Stimulated activated CD4-positive, alpha-beta T cell treated with anti-CD3 and anti-CD28 coated beads, Interleukin-1b, Interleukin-23, amount 100 ng/mL, for 24 hours (primary cell): ENCODE data around the gene GPR87.

Source experiments
- DNase-seq, 4 experiments: peaks; one replicate each; pipeline ENCODE4 v3.0.0-alpha.2; 2020; ENCODE audit warnings: low read depth in 4 of 4, low spot score in 1 of 4

GPR87 gene

DNA sequence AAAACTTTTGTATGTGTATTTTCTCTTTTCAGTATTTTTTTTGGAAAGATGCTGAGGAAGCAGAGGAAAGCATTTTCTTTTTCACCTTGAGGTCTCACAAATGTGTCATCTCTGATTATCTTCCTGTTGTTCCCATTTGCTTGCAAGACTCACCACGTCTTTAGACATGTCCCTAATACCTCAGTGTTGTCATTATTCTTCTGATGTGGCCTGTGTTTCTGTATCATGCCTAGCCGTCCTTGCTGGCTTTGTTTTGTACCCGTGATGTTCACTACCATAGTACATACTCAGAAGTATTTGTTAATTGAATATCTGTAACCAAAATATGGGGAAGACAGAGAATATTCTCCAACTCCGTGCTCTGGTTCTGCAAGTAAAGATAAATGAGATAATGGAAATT is 33.2 kb downstream of the GPR87 start:
- no peak for DNase-seq

DNA sequence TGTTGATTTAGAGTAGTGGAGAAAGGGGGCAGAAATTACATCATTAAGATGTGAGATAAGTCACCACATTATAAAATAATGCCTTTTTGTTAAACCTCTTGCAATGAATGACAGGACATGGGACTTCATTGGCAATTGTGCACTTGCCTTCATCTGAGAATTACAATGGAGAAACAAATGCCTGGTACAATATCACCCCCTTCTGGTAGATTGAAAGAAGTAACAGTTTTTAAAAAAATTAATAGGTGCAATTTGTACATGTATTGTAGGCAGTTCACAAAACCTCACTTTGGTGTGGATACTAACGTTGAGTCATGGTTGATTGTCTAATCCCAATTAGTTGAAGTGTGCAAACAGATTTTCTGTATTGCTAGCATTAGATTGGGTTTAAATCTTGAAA is 33.7 kb downstream of the GPR87 start:
- no peak for DNase-seq

DNA sequence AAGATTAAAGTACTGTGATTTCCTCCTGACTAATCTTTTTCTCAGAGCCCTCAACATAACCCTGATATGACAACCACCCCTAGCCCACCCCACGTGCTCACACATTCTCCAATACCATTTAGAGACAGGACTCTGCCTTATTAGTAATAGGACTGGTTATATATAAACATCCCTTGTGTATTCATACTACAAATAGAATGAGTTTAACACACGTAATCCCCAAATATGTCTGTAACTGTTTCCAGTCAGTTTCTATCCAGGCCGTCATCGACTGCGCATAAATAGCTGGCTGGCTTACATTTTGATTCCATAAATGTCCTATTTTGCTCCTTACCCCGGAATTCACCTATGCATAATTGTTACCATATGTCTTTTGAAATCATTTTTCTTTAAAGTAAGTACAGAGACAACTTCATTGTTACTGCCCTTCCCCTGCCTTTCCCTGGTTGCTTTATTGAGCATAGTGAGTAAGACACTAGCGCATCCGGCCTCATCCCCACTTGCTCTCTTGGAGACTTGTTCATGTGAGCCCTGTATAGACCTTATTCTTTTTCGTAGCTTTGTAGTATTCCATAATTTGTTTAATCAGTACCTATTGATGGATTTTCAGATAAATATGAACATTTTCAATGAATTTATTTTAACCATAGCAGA is 34.8 kb downstream of the GPR87 start:
- DNase-seq: no peak

DNA sequence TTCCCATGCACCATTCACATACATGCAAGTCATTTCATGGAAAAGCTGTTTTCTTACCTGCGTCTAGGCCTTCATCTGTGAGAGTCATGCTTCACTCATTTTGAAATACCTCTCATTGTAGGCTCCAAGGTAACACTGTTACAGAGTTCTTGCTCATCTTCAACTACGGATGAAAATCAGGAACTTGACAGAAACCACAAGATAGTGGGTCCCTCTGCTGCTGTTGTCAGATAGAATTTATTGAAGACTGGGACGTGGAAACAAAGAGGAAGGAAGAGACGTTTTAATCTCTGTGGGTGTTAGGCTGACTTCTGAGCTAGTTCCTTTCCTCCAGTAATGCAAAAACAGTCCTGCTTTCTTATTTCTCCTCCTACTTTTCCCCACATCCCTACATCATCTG is 38.4 kb downstream of the GPR87 start, which contains the start of gene P2RY14:
Gene P2RY14 (minus strand): TSS at position 313 of the 400 bp plus-strand sequence. CDS start 64,226 bp downstream, outside the sequence.
- DNase-seq: no peak

DNA sequence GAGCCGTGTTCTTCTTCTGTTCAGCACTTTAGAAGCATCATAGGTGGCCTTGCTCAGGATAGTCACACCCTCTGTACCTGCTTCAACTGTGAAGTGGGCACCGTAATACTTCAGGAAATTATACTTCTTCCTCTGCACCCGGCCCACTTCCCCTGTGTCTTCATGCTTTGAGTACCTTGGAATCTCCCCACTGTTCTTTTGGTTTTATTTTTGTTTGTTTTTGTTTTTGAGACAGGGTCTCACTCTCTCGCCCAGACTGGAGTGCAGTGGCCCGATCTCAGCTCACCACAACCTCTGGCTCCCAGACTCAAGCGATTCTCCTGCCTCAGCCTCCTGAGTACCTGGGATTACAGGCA is 40.0 kb downstream of the GPR87 start:
- DNase-seq: no peak

DNA sequence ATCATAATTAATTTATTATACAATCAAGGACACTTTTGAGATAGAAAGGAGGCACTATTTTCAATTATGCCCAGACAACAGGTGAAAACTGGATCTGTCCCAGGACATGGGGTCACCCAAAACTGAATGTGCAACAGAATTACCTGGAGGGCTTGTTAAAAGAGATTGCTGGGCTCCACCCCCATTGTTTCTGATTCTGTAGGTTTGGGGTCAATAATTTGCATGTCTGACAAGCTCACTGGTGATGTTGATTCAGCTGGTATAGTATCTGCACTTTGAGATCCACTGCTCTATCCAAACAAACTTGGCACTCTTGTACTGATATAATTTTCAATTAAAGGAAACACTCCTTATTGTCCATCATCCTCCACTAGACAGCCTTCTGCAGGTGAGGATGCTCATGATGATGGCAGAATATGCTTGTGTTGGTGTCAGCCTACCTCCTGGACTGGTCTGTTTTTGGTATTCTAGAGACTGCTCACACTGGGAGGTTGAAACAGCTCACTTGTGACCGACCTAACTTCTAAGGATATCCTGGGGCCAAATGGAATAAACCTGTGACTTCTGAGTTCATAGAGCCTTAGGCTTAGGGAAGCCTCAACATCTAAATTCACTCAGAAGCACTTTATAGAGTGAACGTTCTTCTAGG is 40.5 kb downstream of the GPR87 start:
- no peak for DNase-seq

DNA sequence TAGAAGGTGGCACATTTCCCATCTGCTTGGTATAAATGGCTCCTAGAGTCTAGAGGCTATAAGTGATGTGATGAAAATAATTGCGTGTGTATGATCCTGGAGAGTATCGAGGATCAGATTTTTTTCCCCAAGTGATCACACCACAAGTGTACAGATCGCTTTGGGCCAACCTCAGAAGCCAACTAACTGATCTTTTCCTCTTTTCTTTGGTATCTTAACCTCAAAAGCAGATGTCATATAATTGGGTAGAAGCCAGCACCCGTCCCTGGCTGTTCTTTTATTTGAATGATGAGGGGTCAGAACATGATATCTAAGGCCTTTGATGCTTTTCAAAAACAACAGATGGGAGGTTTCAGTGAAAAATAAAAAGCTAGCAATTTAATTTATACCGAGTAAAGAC is 41.5 kb downstream of the GPR87 start:
- DNase-seq: no peak

- DNase-seq: no peak
These were observed 47.0 kb downstream of the GPR87 start for GRCh38 chr3:151269631-151270030.

- DNase-seq: no peak
These were observed 48.1 kb downstream of the GPR87 start for GRCh38 chr3:151268267-151269235.

- DNase-seq: no peak
These were observed 49.6 kb downstream of the GPR87 start for GRCh38 chr3:151267066-151267465.

- no peak for DNase-seq
These were observed 50.8 kb downstream of the GPR87 start for GRCh38 chr3:151265866-151266265.

DNA sequence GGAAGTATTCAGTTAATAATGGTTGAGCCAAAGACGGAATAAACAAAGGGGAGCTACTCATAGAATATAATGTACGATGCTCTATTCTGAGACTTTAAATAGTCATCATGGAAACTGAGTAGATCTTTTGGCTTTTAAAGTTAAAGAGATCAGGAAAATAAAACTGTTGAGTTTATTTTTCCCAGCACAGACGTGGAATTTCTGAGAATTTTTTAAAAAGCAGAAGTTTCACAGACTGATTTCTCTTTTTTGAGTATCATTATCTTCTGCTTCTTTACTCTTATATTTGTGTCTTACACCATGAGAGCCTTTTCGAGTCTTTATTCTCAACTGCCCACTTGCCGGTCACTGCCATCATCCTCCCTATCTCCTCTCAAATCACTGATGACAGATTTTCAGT is 51.5 kb downstream of the GPR87 start:
- DNase-seq: no peak

DNA sequence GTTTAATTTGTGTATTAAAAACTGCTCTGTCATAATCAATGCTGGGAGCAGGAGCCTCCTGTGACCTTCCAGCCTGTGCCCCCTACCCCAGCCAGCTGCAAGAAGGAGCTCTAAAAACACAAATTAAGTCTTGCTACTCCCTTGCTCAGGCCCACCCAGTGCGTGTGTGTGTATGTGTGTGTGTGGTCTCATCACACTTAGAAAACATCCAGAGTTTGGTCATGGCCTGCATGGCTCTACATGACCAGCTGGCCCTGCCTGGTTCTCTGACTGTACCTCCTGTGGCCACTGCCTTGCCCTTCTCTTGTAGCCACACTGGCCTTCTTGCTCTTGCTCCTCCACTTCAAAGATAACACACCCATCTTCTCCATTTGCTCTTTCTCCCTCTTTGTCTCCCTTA is 52.0 kb downstream of the GPR87 start:
- no peak for DNase-seq

GRCh38 chr3:151262871-151263525 is 53.6 kb downstream of the GPR87 start:
- no peak for DNase-seq

DNA sequence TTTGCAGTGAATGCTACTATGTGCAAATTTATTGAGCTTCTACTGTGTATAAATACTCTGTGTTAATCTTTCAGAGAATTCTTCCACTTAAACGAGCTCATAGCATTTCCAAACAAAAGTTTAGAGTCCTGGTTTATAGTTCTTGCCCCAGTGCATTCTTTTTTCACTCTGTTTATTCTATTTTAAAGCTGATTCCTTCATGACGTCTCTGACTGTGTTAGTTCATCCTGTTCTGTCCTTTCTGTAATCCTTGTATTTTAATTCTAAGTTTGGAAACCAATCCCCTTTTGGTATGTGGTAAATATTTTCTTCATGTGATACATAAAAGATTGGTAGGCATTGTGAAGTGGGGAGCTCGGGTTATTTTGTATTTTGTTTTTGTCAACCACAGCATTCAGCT is 57.0 kb downstream of the GPR87 start:
- DNase-seq: no peak

- no peak for DNase-seq
These were observed 59.9 kb downstream of the GPR87 start for GRCh38 chr3:151256749-151257148.

DNA sequence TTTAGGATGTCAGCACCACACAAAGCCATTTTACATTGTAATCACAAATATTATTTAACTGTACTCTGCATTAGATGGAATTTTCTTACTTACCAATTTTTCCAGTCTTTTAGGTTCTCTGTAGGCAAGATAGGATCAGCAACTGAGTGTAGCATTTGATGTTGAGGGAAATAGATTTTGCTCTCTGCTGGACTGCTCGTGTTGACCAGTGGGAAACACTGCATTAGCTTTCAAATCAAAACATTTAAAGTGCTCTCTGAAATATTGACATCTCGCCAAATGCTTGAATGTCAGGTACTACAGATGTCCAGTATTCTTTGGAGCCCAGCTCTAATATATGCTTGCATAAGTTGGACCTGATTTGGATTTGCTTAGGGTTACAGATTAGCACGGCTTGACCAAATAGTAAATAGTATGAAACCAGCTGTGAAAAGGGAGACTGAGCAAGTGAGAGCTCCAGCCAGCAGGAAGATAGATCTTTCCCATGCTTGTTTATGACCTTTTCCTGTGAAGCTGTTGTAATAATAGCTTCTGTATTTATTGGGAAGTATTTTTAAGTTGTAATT is 67.8 kb downstream of the GPR87 start:
- no peak for DNase-seq
